Stimulated activated CD4-positive, alpha-beta T cell treated with anti-CD3 and anti-CD28 coated beads, TNF-alpha, amount 100 ng/mL, for 48 hours (primary cell): Measurements from ENCODE around the gene GH1.
"Not testable (repeated sequence)": the region's sequence is repeated elsewhere in the genome, so short reads cannot be mapped to it uniquely, and the experiment has no call there.

Experiments used
- DNase-seq, 3 donors: peaks; one replicate each; pipeline ENCODE4 v3.0.0-alpha.2; 2020; ENCODE audit warnings: low read depth in 3 of 3

GH1 gene

GRCh38 chr17:63918789-63919305 is at the start of gene GH1:
TSS of gene GH1 (minus strand) at chr17:63918839. CDS start at chr17:63918776, 63 bp downstream.
- DNase-seq = not testable (repeated sequence)

GRCh38 chr17:63967953-63968352 is 49.3 kb upstream of the GH1 start:
- DNase-seq = no peak

- DNase-seq = peak in 1 of 3 donors; percentile 42
These were observed 48.1 kb upstream of the GH1 start for GRCh38 chr17:63966646-63967264.

- DNase-seq = no peak
These were observed 44.5 kb upstream of the GH1 start for GRCh38 chr17:63963123-63963522.

GRCh38 chr17:63962298-63962744 is 43.7 kb upstream of the GH1 start:
- no peak for DNase-seq

- DNase-seq = peak in 2 of 3 donors; percentile 47 to 52
These were observed 42.9 kb upstream of the GH1 start for GRCh38 chr17:63961355-63962212.

- no peak for DNase-seq
These were observed 41.8 kb upstream of the GH1 start for GRCh38 chr17:63960430-63960829.

- DNase-seq = no peak
These were observed 41.4 kb upstream of the GH1 start for GRCh38 chr17:63960006-63960405.

GRCh38 chr17:63956296-63956920 is 37.8 kb upstream of the GH1 start:
- no peak for DNase-seq

- DNase-seq = no peak
These were observed 37.2 kb upstream of the GH1 start for GRCh38 chr17:63955791-63956190.

GRCh38 chr17:63955232-63955631 is 36.6 kb upstream of the GH1 start:
- DNase-seq = no peak

- DNase-seq = no peak
These were observed 35.9 kb upstream of the GH1 start for GRCh38 chr17:63954402-63955063.

GRCh38 chr17:63950940-63951907 is 32.6 kb upstream of the GH1 start:
- peak in 1 of 3 donors; percentile 14 for DNase-seq

GRCh38 chr17:63949576-63950250 is 31.1 kb upstream of the GH1 start:
- DNase-seq = no peak

- no peak for DNase-seq
These were observed 29.9 kb upstream of the GH1 start for GRCh38 chr17:63948521-63948920.

- DNase-seq = no peak
These were observed 29.2 kb upstream of the GH1 start for GRCh38 chr17:63947711-63948330.

GRCh38 chr17:63946440-63947363 is 28.1 kb upstream of the GH1 start:
- DNase-seq = peak in 2 of 3 donors; percentile 46 to 79

GRCh38 chr17:63945784-63946439 is 27.3 kb upstream of the GH1 start:
- no peak for DNase-seq
